ENCODE results near the gene PEX3.
A peak's percentile ranks its signal among the peaks of the same experiment; 100 is the strongest.
"Not testable (repeated sequence)": the region's sequence is repeated elsewhere in the genome, so short reads cannot be mapped to it uniquely, and the experiment has no call there.

The PEX3 gene

DNA sequence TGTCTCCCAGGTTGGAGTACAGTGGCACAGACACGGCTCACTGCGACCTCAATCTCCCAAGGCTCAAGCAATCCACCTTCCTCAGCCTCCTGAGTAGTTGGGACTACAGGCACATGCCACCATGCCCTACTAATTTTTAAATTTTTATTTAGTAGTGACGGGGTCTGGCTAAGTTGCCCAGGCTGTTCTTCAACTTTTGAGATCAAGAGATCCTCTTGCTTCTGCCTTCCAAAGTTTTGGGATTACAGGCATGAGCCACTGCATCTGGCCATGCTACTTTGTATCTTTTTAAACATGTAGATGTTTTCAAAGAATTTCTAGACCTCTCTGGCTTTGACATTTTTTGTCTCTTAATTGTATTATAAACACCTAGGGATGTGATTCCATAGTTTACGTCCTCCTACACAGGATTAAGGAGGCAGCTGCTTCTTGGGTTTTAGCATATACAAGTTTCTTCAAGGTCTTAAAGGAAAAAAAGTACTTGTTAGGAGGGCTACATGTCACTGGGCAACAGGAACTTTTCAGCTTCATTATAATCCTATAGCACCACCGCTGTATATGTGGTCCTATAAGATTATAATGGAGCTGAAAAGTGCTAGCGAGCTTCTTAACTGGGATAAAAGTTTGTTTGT lies 1.4 kb upstream of the PEX3 start:
- no peak for DNase-seq

DNA sequence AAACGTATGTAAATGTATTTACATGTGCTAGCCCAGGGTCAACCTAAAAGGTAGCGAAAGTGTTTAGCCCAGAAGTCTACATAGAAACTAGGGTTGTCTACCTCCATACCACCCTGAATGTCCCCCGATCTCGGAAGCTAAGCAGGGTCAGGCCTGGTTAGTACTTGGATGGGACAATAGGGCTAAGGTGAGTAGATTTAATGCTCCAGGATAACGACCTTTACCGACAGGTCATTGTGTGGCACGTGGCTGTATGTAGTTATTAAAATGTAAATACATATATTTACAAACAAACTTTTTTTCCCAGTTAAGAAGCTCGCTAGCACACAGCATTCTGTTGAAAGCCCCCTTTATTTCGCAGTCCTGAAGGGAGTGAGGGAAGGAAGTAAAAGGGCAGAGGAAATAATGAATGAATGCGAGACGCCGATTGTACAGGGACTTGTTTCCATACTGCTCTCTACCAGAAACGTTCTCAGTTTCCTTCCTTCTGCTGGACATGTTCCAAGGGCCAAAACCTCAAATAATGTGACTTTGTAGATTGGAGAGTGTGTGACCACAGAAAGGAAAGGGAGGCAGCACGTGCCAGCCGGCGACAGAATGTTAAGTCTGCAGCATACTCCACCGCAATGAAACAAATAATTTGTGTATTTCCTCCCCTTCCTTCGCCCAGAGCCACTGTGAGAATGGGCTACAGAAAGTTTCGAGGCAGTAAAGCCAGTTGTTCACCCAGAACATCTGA lies 722 bp upstream of the PEX3 start:
- DNase-seq = no peak

- no peak for DNase-seq
Observed at GRCh38 chr6:143451531-143451930, 926 bp downstream of the PEX3 start.

- DNase-seq = peak; percentile 10
Observed at GRCh38 chr6:143457563-143458359, 7.2 kb downstream of the PEX3 start.

DNA sequence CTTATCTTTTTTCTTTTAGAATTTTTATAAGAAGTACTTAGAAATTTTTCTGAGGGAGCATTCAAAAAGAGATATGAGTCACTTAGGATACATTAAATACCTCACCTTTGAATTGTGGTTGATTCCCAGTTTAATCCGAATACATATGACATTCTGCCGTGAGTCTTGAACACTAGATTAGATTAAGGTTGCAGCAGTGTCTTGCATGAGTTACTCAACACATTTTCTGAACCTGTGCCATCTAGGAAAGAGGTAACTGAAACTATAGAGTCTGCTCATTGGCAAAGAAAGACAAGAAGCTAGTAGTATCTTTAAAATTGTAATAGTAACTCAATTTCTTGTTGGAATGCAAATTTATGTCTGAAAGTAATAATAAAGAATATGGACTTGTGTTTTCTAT lies 14.9 kb downstream of the PEX3 start:
- DNase-seq = no peak

DNA sequence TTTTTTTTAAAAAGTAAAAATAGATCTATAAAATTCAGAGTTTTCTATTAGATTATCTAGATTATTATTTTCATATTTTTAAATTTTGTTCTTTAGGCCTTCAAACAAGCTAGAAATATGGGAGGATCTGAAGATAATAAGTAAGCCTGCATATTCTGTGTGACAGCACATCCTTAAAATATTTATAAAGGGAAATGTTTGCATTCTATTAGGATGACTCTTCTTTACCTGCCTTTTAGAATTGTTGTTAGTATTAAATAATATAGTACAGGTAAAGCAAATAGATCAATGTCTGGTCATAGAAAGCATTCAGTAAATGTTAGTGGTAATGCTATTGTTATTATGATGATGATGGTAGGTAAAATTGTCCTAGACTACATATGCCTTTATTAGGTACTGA lies 17.4 kb downstream of the PEX3 start:
- no peak for DNase-seq

GRCh38 chr6:143468823-143469222 lies 18.2 kb downstream of the PEX3 start:
- DNase-seq = not testable (repeated sequence)

DNA sequence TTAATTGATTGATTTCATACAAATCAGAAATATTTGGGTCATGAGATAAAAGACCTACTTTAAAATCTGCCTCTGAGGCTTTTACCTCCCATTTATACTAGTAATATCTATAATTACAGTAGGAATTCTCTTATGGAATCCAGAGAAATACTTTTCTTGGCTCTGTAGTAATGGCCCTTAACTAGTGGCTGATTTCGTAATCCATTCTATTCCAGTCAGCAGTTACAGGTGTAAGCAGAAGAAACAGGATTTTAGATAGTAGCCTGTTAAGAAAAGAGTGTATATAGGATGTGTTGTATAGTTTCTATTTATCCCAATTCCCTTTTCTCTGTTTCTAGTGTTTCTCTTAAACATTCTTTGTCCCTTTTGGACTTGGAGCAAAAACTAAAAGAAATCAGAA lies 21.2 kb downstream of the PEX3 start:
- DNase-seq = no peak

DNA sequence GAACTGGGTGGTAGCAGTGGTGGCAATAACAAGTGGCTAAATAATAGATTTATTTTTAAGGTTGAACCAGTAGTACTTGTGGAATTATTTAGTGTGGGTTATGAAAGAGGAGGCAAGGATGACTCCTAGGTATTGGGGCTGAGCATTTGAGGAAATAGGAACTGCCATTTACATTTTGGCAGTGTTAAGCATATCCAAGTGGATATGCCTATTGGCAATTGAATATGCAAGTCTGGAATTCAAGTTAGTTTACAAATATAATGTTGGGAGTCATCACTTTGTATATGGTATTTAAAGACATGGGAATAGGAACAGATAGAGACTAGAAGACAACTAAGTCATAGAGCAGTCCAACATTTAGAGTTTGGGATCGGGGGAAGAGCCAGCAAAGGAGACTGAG lies 25.9 kb downstream of the PEX3 start:
- DNase-seq = no peak

DNA sequence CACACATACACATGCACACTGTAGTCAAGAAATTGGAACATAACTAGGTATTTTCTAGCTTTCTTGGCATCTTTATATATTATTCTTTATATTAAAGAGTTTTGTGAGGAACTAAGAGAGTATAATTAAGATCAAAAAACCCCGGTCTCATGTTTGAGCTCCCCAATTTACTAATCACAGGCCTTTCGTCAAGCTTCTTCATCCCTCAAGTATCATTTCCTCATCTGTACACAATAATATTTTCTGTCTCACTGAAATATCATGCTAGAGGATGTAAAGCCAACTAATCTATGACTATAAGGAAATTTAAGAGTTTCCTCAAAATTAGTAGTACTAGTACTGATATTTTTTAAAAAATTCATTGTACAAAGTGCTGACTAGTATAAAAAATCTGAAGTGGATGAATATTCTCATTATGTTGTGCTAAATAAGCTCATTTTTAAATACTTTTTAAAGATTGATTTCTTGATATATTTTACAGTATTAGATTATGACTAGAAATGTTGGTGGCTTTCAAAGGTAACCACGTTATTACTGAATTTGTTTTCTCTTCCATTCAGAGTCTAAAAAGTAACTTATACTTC lies 28.0 kb downstream of the PEX3 start:
- DNase-seq = no peak

GRCh38 chr6:143482593-143482992 lies 32.0 kb downstream of the PEX3 start:
- no peak for DNase-seq

GRCh38 chr6:143485967-143486366 lies 35.4 kb downstream of the PEX3 start:
- no peak for DNase-seq

DNA sequence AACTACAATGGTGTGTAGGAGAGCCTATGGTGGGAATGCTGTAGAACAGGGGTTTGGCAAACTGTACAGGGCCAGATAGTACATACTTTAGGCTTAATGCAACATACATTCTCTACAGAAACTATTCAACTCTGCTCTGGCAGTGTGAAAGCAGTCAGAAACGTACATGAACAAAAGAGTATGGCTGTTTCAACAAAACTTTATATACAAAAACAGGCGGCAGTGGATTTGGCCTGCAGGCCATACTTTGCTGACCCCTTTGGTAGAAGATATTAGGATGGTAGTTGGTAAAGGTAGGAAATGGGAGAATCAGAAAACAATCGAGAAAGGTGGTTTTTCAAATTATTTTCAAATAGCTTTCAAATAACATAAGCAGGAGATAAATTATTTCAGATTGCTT lies 36.1 kb downstream of the PEX3 start:
- DNase-seq = no peak

- no peak for DNase-seq
Observed at GRCh38 chr6:143490244-143490643, 39.6 kb downstream of the PEX3 start.

- no peak for DNase-seq
Observed at GRCh38 chr6:143490775-143491174, 40.2 kb downstream of the PEX3 start.

DNA sequence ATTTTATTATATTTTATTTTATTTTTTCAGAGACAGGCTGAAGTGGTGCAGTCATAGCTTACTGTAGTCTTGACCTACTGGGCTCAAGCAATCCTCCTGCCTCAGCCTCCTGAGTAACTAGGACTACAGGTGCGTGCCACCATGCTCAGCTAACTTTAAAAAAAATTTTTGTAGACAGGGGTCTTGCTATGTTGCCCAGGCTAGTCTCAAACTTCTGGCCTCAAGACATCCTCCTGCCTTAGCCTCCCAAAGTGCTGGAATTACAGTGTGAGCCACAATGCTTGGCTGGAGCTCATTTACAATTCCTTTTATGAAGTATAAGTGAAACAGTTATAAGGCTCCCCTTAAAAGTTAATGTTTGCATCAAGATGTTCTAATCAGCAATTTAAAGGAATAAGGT lies 46.4 kb downstream of the PEX3 start:
- DNase-seq = no peak

DNA sequence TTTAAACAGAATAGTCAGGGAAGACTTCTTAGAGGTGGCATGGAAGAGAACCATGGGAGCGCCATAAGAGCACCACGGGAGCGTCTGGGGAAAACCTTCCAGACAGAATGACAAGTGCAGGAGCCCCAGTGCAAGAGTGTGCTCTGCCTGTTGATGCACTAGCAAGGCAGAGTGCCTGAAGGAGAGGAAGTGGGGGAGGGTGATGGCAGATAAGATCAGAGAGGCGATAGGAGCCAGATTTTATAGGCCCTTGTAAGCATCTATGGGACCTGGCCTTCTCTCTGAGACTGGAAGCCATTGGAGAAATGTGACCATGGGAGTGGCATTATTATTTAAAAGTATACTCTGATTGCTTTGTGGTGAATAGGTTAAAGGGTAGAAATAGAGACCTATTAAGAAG lies 47.8 kb downstream of the PEX3 start:
- no peak for DNase-seq

- no peak for DNase-seq
Observed at GRCh38 chr6:143501851-143502250, 51.2 kb downstream of the PEX3 start.

- DNase-seq = no peak
Observed at GRCh38 chr6:143504369-143504768, 53.8 kb downstream of the PEX3 start.

- no peak for DNase-seq
Observed at GRCh38 chr6:143505111-143505510, 54.5 kb downstream of the PEX3 start.

- no peak for DNase-seq
Observed at GRCh38 chr6:143505537-143505936, 54.9 kb downstream of the PEX3 start.

GRCh38 chr6:143506199-143506598 lies 55.6 kb downstream of the PEX3 start:
- DNase-seq = no peak

GRCh38 chr6:143506620-143507019 lies 56.0 kb downstream of the PEX3 start:
- no peak for DNase-seq
